Measurements from ENCODE around the gene PKNOX1. TPM values are rescaled to one million over a fixed set of nuclear protein-coding genes. Genes with fewer than 3 reads are reported as not detected.
"Not testable (repeated sequence)": the region's sequence is repeated elsewhere in the genome, so short reads cannot be mapped to it uniquely, and the experiment has no call there.

PKNOX1 gene
- total and polyA plus RNA-seq, 9 of the 15 experiments (the other 6 are each of a cell fraction or from before 2014, with no cell fraction given) = 8.8 to 25.9 (median 13.2) TPM

GRCh38 chr21:43038659-43039044, 64.3 kb downstream of the PKNOX1 start:
- H2AFZ ChIP-seq (ENCODE audit: low read depth, low read length); H3K4me1 ChIP-seq (replicated peaks in 1 of 2; ENCODE audit: control insufficient read depth in 2 of 2, insufficient read depth in 2 of 2, low read length in 2 of 2); H3K4me3 ChIP-seq; H3K27me3 ChIP-seq (ENCODE audit: control insufficient read depth in 2 of 2, insufficient read depth in 2 of 2, low read length in 2 of 2); H3K9ac ChIP-seq (ENCODE audit: insufficient read depth in 1 of 2, low read depth in 2 of 2, low read length in 2 of 2); BruUV-seq (replicated peaks); DNase-seq (ENCODE audit: extremely low read depth in 1 of 4, low spot score in 3 of 4); H3K9me3 ChIP-seq (replicated peaks; ENCODE audit: control insufficient read depth, insufficient read depth, low read depth, low read length); H3K4me2 ChIP-seq (ENCODE audit: insufficient read depth, low read length); H4K20me1 ChIP-seq (replicated peaks; ENCODE audit: control insufficient read depth, insufficient read depth, low read length); H3K27ac ChIP-seq (ENCODE audit: extremely low read depth, low read depth, low read length); CTCF ChIA-PET (ENCODE audit: low intra/inter-chr PET ratio); H3K36me3 ChIP-seq (ENCODE audit: control insufficient read depth, insufficient read depth, low read length); FAIRE-seq; ATAC-seq; in situ Hi-C loops (cut with MboI); H3K9me1 ChIP-seq (ENCODE audit: control insufficient read depth, insufficient read depth, low read length); H3K79me2 ChIP-seq (ENCODE audit: control insufficient read depth, insufficient read depth, low read length); POLR2A ChIA-PET; intact Hi-C loops (cut with micrococcal nuclease): not testable (repeated sequence)
- 56% methylated on average over 3 of the region's 10 CpGs for WGBS (ENCODE audit: insufficient coverage, low coverage, missing lambda C conversion rate)

- H3K36me3 ChIP-seq (ENCODE audit: control insufficient read depth, insufficient read depth, low read length); H3K79me2 ChIP-seq (ENCODE audit: control insufficient read depth, insufficient read depth, low read length); in situ Hi-C loops (cut with MboI); H4K20me1 ChIP-seq (replicated peaks; ENCODE audit: control insufficient read depth, insufficient read depth, low read length); H3K9me3 ChIP-seq (replicated peaks; ENCODE audit: control insufficient read depth, insufficient read depth, low read depth, low read length); H3K27ac ChIP-seq (ENCODE audit: extremely low read depth, low read depth, low read length); H3K4me3 ChIP-seq; POLR2A ChIA-PET; H3K4me2 ChIP-seq (ENCODE audit: insufficient read depth, low read length); H2AFZ ChIP-seq (ENCODE audit: low read depth, low read length); ATAC-seq; CTCF ChIA-PET (ENCODE audit: low intra/inter-chr PET ratio); H3K9me1 ChIP-seq (ENCODE audit: control insufficient read depth, insufficient read depth, low read length); H3K9ac ChIP-seq (ENCODE audit: insufficient read depth in 1 of 2, low read depth in 2 of 2, low read length in 2 of 2); H3K27me3 ChIP-seq (ENCODE audit: control insufficient read depth in 2 of 2, insufficient read depth in 2 of 2, low read length in 2 of 2); DNase-seq (ENCODE audit: extremely low read depth in 1 of 4, low spot score in 3 of 4); BruUV-seq (replicated peaks); FAIRE-seq; intact Hi-C loops (cut with micrococcal nuclease): not testable (repeated sequence)
- peaks cover 0 to 11% of the 10 kb centered on the region in 2 experiments; a peak in 2 of 5 replicates for H3K4me1 ChIP-seq (replicated peaks in 1 of 2; ENCODE audit: control insufficient read depth in 2 of 2, insufficient read depth in 2 of 2, low read length in 2 of 2)
- 38% methylated on average over 4 of the region's 5 CpGs for WGBS (ENCODE audit: insufficient coverage, low coverage, missing lambda C conversion rate)
Measured at GRCh38 chr21:43042169-43042568, 67.8 kb downstream of the PKNOX1 start.

All from K562 (cell line).